Measurements from ENCODE around the gene LIN54. TPM values are rescaled to one million over a fixed set of nuclear protein-coding genes. Genes with fewer than 3 reads are reported as not detected.
"Not testable (repeated sequence)": the region's sequence is repeated elsewhere in the genome, so short reads cannot be mapped to it uniquely, and the experiment has no call there.

LIN54 gene
- total RNA-seq = 10 to 100 TPM; 17.0 to 17.1 TPM

DNA sequence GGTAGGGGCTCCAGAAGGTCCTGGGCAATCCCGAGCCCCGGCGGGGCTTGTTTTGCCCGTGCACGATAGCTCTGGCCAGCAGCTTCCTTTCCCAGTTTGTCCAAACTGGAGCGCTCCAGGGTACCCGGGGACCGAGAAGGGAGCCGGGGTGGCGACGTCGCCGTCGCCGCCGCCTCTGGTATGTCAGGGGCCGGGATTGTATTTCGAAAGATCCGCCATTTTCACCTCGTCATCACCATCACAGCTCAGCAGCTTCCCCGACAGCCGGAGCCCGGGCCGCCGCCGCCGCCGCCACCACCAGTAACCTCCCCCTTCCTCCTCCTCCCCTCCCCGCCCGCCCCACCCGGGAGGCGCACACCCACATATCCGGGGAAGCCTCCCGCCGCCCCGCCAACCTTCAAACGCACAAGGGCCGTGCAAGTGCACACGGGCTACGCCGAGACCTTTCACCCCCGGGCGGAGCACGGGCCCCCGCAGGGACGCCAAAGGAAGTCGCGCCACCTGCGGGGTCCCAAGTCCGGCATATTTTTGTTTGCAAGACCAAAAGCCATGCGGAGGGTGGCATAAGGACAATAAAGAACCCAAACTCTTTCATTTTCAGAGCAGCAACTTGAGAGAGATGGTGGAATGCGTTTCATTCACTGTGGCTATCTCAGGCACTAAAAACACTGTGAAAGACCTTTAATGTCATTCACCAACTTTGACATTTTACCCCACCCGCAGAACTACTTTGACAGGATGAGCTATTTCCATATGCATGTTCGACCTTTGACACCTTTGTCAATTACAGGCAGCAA, at the start of gene LIN54:
TSS of gene LIN54 (minus strand) at position 302 of the 797 bp plus-strand sequence. CDS start 25,979 bp downstream, outside the sequence.
- Mint-ChIP-seq H3K27ac (peak within 1 kb of the TSS; percentile 92), H3K4me1 (ENCODE audit: low read depth) (peaks cover 41% of the 10 kb centered on the region)

DNA sequence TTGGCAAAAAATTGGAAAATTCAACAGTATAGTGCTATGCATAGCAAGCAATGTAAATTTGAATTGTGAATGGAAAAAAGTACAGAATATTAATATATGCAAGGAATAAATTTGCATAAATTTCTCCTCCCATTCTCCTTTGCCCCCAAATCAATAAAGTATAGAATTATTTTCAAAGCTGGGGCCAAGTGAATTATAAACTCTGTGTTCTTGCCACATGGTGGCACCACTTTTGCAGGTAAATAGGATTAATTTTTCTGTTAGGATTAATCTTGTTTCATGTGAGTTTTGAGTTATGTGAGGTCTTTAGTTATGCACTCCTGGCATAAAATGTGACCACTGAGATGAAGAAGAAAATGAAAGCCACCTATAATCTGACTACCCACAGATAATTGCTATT, 44.3 kb upstream of the LIN54 start:
- no peaks in the 10 kb centered on the region for H3K27me3 Mint-ChIP-seq (ENCODE audit: low read depth)
- H3K36me3 Mint-ChIP-seq (ENCODE audit: low read depth) = peaks cover 17% of the 10 kb centered on the region
- no peaks in the 10 kb centered on the region for H3K4me1 Mint-ChIP-seq (ENCODE audit: low read depth)
- no peak overlapping the region for H3K4me3 Mint-ChIP-seq
- DNase-seq = peak; percentile 34
- no peak overlapping the region for H3K27ac Mint-ChIP-seq
- intact Hi-C loops (cut with micrococcal nuclease) = loop anchor here (1.0 to 2.0 kb wide), 3 partner anchors 198 to 227 kb away; no protein-coding TSS in a partner anchor
- CTCF ChIA-PET = interaction anchor here (0.7 to 1.9 kb wide), 5 partner anchors 92 to 225 kb away, joined by 3 to 9 read pairs (median 4); no protein-coding TSS in a partner anchor
- no peaks in the 10 kb centered on the region for H3K9me3 Mint-ChIP-seq

More for the DNA sequence above, at the start of gene LIN54:
- Mint-ChIP-seq H3K4me3 (peak within 1 kb of the TSS; percentile 95), H3K36me3 (ENCODE audit: low read depth) (peaks cover 2% of the 10 kb centered on the region), H3K27me3 (ENCODE audit: low read depth) (no peaks in the 10 kb centered on the region), H3K9me3 (no peaks in the 10 kb centered on the region)
- DNase-seq = peak; percentile 89
- CTCF ChIA-PET = interaction anchor here (0.6 to 3.2 kb wide), 7 partner anchors 23 to 272 kb away, joined by 3 to 20 read pairs (median 4); partner anchors contain the start of genes COPS4 and THAP9
- intact Hi-C loops (cut with micrococcal nuclease) = loop anchor here (1.0 to 5.0 kb wide), 2 partner anchors 105 to 723 kb away; no protein-coding TSS in a partner anchor

GRCh38 chr4:83048781-83049180, 38.2 kb upstream of the LIN54 start:
- H3K9me3 Mint-ChIP-seq; H3K4me1 Mint-ChIP-seq (ENCODE audit: low read depth); H3K27me3 Mint-ChIP-seq (ENCODE audit: low read depth); DNase-seq; H3K4me3 Mint-ChIP-seq; H3K27ac Mint-ChIP-seq; intact Hi-C loops (cut with micrococcal nuclease): not testable (repeated sequence)
- CTCF ChIA-PET = interaction anchor here (2.8 kb wide), 1 partner anchor 11 kb away, joined by 12 read pairs; no protein-coding TSS in a partner anchor
- peaks cover 15% of the 10 kb centered on the region for H3K36me3 Mint-ChIP-seq (ENCODE audit: low read depth)

DNA sequence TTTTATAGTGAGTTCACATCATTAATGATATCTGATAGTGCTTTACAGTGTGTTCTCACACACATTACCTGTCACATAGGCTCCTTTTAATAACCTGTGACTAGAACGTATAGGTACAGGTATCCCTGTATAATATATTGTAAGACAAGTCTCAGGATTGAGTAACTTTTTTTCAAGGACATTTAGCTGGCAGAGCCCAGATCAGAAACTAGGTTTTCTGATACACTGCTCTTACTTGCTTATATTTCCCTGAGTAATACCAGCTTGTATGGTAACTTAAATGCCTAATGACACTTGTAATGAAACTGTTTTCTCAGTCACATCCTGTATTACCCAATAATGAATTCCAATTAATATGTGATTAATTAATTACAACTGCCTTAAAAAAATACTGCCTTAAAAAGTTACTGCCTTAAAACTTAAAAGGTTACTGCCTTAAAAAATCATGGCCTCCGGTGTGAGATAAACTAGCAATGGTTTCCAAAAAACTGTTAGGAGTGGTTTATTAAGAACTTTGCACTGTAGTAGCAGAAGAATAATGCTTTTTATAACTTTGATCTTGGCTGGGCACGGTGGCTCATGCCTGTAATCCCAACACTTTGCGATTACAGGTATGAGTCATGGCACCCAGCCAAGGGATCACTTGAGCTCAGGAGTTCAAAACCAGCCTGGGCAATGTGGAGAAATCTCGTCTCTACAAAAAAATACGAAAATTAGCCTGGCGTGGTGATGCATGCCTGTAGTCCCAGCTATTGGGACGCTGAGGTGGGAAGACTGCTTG, 36.3 kb upstream of the LIN54 start:
- Mint-ChIP-seq H3K4me3 (no peak overlapping the region), H3K27ac (no peak overlapping the region), H3K4me1 (ENCODE audit: low read depth) (peaks cover 14% of the 10 kb centered on the region), H3K27me3 (ENCODE audit: low read depth) (no peaks in the 10 kb centered on the region), H3K36me3 (ENCODE audit: low read depth) (peaks cover 10% of the 10 kb centered on the region), H3K9me3 (no peaks in the 10 kb centered on the region)
- intact Hi-C loops (cut with micrococcal nuclease) = no loop called here
- no peak for DNase-seq
- CTCF ChIA-PET = interaction anchor here (2.8 kb wide), 1 partner anchor 9 kb away, joined by 12 read pairs; no protein-coding TSS in a partner anchor

DNA sequence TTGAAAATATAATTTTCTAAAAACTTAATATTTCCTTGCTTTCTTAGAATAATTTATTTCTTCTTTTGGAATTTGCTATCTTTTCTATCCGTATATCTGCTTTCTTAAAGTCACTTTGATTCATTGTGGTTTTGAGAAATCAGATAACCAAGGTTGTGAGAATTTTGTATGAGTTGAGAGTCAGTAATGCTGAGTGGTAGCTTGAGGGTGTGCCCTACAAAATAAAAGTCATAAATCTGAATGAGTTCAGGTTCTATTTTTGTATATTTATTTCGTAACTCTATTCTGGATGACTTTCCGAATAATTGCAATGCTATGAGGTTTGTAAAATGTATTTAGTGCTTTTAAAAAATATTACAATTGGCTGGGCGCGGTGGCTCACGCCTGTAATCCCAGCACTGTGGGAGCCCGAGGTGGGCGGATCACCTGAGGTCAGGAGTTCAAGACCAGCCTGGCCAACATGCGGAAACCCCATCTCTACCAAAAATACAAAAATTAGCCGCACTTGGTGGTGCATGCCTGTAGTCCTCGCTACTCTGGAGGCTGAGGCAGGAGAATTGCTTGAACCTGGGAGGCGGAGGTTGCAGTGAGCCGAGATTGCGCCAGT, 33.3 kb upstream of the LIN54 start:
- Mint-ChIP-seq H3K27me3 (ENCODE audit: low read depth) (no peaks in the 10 kb centered on the region), H3K4me3 (no peak overlapping the region), H3K36me3 (ENCODE audit: low read depth) (peaks cover 3% of the 10 kb centered on the region), H3K4me1 (ENCODE audit: low read depth) (peaks cover 31% of the 10 kb centered on the region), H3K27ac (no peak overlapping the region), H3K9me3 (no peaks in the 10 kb centered on the region)
- CTCF ChIA-PET = interaction anchor here (0.6 kb wide), 1 partner anchor 13 kb away, joined by 3 read pairs; no protein-coding TSS in a partner anchor
- intact Hi-C loops (cut with micrococcal nuclease) = no loop called here
- no peak for DNase-seq

DNA sequence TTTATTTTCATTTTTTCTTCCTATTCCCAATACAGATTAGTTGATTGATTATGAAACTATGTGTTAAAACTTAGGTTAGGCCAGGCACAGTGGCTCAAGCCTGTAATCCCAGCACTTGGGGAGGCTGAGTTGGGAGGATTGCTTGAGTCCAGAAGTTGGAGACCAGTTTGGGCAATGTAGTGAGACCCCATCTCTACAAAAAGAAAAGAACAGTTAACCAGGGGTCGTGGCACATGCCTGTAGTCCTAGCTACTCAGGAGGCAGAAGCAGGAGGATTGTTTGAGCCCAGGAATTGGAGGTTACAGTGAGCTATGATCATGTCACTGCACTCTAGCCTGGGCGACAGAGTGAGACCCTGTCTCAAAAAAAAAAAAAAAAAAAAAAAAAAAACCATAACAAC, 32.5 kb upstream of the LIN54 start:
- H3K27me3 Mint-ChIP-seq (ENCODE audit: low read depth); H3K36me3 Mint-ChIP-seq (ENCODE audit: low read depth); H3K4me3 Mint-ChIP-seq; DNase-seq; intact Hi-C loops (cut with micrococcal nuclease); H3K27ac Mint-ChIP-seq; H3K9me3 Mint-ChIP-seq: not testable (repeated sequence)
- peaks cover 36% of the 10 kb centered on the region for H3K4me1 Mint-ChIP-seq (ENCODE audit: low read depth)
- CTCF ChIA-PET = interaction anchor here (0.6 kb wide), 2 partner anchors 12 to 401 kb away, joined by 3 to 4 read pairs; no protein-coding TSS in a partner anchor

DNA sequence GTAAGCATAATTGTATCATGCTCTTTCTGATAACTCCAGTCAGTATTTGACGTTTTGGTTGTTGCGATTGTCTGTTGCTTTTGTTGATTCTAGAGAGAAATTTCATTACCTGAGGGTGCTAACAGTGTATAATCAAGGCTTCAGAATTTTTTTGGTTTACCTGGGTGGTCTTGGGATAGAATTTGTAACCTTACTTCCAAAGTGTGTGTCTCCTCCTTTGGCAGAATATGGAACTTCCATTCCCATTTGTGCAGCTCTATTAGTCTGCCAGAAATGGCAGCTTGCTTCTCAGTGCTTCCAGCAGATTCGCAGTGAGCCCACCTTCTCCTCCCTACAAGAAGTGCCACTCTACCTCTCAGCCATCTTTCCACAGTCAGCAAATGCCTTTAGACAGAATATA, 29.6 kb upstream of the LIN54 start:
- no peaks in the 10 kb centered on the region for H3K9me3 Mint-ChIP-seq
- CTCF ChIA-PET = interaction anchor here (0.6 to 4.1 kb wide), 5 partner anchors 8 to 243 kb away, joined by 3 to 18 read pairs (median 7); partner anchors contain the start of gene COQ2
- H3K4me3 Mint-ChIP-seq = no peak overlapping the region
- no peak overlapping the region for H3K27ac Mint-ChIP-seq
- intact Hi-C loops (cut with micrococcal nuclease) = no loop called here
- no peak for DNase-seq
- peaks cover 3% of the 10 kb centered on the region for H3K36me3 Mint-ChIP-seq (ENCODE audit: low read depth)
- H3K4me1 Mint-ChIP-seq (ENCODE audit: low read depth) = peaks cover 52% of the 10 kb centered on the region
- no peaks in the 10 kb centered on the region for H3K27me3 Mint-ChIP-seq (ENCODE audit: low read depth)

- CTCF ChIA-PET = interaction anchor here (1.2 to 4.1 kb wide), 5 partner anchors 8 to 246 kb away, joined by 3 to 18 read pairs (median 12); partner anchors contain the start of gene COQ2
- Mint-ChIP-seq H3K4me1 (ENCODE audit: low read depth) (peaks cover 47% of the 10 kb centered on the region), H3K4me3 (no peak overlapping the region), H3K27ac (no peak overlapping the region), H3K27me3 (ENCODE audit: low read depth) (no peaks in the 10 kb centered on the region), H3K36me3 (ENCODE audit: low read depth) (peaks cover 3% of the 10 kb centered on the region), H3K9me3 (no peaks in the 10 kb centered on the region)
- DNase-seq = no peak
- intact Hi-C loops (cut with micrococcal nuclease) = no loop called here
Observed at GRCh38 chr4:83036991-83037665, 26.5 kb upstream of the LIN54 start.

DNA sequence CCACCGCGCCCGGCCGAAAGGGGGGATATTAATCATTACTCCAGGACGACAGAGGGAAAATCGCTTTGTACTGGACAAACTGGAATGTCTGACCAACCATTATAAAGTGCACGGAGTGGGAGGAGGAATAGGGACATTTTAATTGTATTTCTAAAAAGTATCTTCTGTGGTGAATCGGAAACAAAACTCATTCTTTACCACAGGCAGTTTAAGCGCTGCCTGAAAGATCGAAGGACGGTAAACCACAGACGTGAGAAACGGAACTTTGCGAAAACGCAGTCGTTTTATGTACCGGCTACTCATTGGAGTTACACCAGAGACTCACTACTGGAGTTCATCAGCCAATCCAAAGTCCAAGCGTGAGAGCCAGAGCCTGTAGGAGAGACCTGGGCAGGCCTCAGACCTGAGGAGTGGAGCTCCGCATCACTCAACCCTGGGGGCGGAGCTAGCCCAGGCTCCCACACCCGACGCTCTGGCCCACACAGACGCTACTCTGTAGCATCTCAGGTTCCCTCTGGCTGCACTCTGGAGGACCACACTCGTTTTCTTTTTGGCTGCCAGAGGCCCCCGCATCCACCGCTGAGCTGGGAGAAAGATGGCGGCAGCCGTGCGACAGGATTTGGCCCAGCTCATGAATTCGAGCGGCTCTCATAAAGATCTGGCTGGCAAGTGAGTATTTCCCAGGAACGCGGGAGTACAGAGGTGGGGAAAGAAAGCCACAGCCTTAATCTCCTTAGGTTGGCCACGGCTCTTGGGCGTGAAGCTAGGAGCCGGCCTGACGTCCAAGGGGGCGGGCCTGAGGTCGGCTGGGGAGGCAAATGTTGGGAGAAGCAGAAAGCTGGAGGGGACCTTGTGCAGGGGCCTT, 24.2 kb upstream of the LIN54 start, which contains the start of gene COPS4:
TSS of gene COPS4 (plus strand) at position 554 of the 865 bp plus-strand sequence. CDS start at position 596, 42 bp downstream.
- Mint-ChIP-seq H3K4me3 (peak within 1 kb of the TSS; percentile 95), H3K27me3 (ENCODE audit: low read depth) (no peaks in the 10 kb centered on the region), H3K4me1 (ENCODE audit: low read depth) (peaks cover 36% of the 10 kb centered on the region), H3K36me3 (ENCODE audit: low read depth) (peaks cover 2% of the 10 kb centered on the region), H3K9me3 (no peaks in the 10 kb centered on the region), H3K27ac (peak within 1 kb of the TSS; percentile 98)
- peak; percentile 98 for DNase-seq
- CTCF ChIA-PET = interaction anchor here (0.6 to 3.2 kb wide), 20 partner anchors 13 to 249 kb away, joined by 3 to 20 read pairs (median 4); partner anchors contain the start of genes COQ2 and LIN54
- intact Hi-C loops (cut with micrococcal nuclease) = loop anchor here (1.0 to 2.0 kb wide), 16 partner anchors 22 to 661 kb away; partner anchors contain the start of genes ABRAXAS1, COQ2, HELQ and SEC31A

- Mint-ChIP-seq H3K27me3 (ENCODE audit: low read depth) (no peaks in the 10 kb centered on the region), H3K27ac (no peak overlapping the region)
- CTCF ChIA-PET = no interaction called here
Observed at GRCh38 chr4:83029688-83030087, 19.1 kb upstream of the LIN54 start.

More at GRCh38 chr4:83029688-83030087, 19.1 kb upstream of the LIN54 start:
- H3K9me3 Mint-ChIP-seq = peaks cover 3% of the 10 kb centered on the region
- peaks cover 2% of the 10 kb centered on the region for H3K36me3 Mint-ChIP-seq (ENCODE audit: low read depth)
- no peak for DNase-seq
- H3K4me1 Mint-ChIP-seq (ENCODE audit: low read depth) = peaks cover 5% of the 10 kb centered on the region
- no peak overlapping the region for H3K4me3 Mint-ChIP-seq
- intact Hi-C loops (cut with micrococcal nuclease) = no loop called here
